Large intestine (tissue), 3 donors: Measurements from ENCODE around the gene CHST2. TPM values are rescaled to one million over a fixed set of nuclear protein-coding genes. Genes with fewer than 3 reads are reported as not detected.
A peak's percentile ranks its signal among the peaks of the same experiment; 100 is the strongest.

Experiments used
- DNase-seq, 2 donors: peaks; one replicate each; pipeline versions ENCODE4 v3.0.0 to v3.0.0-alpha.2; 2013
- H3K27ac ChIP-seq: one replicate; pipeline ENCODE4 v1.5.1; 2013; ENCODE audit warnings: low read length
- H3K27me3 ChIP-seq: 2 replicates; pipeline ENCODE4 v1.6.1; 2013; ENCODE audit warnings: low read length; ENCODE audit not compliant: control insufficient read depth, insufficient read depth
- H3K36me3 ChIP-seq: 2 replicates; pipeline ENCODE4 v1.6.1; 2013; ENCODE audit warnings: low read length; ENCODE audit not compliant: control insufficient read depth, insufficient read depth
- H3K4me1 ChIP-seq: one replicate; pipeline ENCODE4 v1.6.1; 2013; ENCODE audit warnings: low read length; ENCODE audit not compliant: control insufficient read depth, insufficient read depth
- H3K4me3 ChIP-seq: one replicate; pipeline ENCODE4 v1.5.1; 2013; ENCODE audit warnings: low read length
- H3K9me3 ChIP-seq: one replicate; pipeline ENCODE4 v1.6.1; 2013; ENCODE audit warnings: mild to moderate bottlenecking, low read depth, low read length, moderate library complexity; ENCODE audit not compliant: control insufficient read depth
- WGBS: methylation state at CpG from one replicate; pipeline ENCODE4 v1.1.5; 2013; ENCODE audit warnings: low lambda C conversion rate; ENCODE audit not compliant: insufficient coverage; 5-methylcytosine and 5-hydroxymethylcytosine counted together
- polyA plus RNA-seq: library from polyadenylated mRNA; unstranded; fragments of 120-200 nt; gene quantifications from one replicate; pipeline ENCODE4 v1.2.1, GENCODE V29; 2013

CHST2 gene
- polyA plus RNA-seq, 1 donor: 5.0 TPM

- no peaks in the 10 kb centered on the region for H3K36me3 ChIP-seq
- WGBS: 92% methylated on average over 5 of the region's 19 CpGs
- no peak overlapping the region for H3K27ac ChIP-seq
- DNase-seq: no peak
- H3K4me1 ChIP-seq: no peaks in the 10 kb centered on the region
- no peak overlapping the region for H3K4me3 ChIP-seq
- H3K9me3 ChIP-seq: no peaks in the 10 kb centered on the region
- H3K27me3 ChIP-seq: peaks cover 1% of the 10 kb centered on the region
Measured at GRCh38 chr3:143081844-143082778, 37.5 kb upstream of the CHST2 start.

GRCh38 chr3:143083781-143084180 lies 35.8 kb upstream of the CHST2 start:
- no peaks in the 10 kb centered on the region for H3K36me3 ChIP-seq
- H3K27me3 ChIP-seq: no peaks in the 10 kb centered on the region
- no CpG with 5 or more reads among the region's 3 CpGs for WGBS
- no peak overlapping the region for H3K4me3 ChIP-seq
- no peaks in the 10 kb centered on the region for H3K9me3 ChIP-seq
- no peaks in the 10 kb centered on the region for H3K4me1 ChIP-seq
- DNase-seq: no peak
- H3K27ac ChIP-seq: no peak overlapping the region

GRCh38 chr3:143084856-143085731 lies 34.5 kb upstream of the CHST2 start:
- H3K27me3 ChIP-seq: no peaks in the 10 kb centered on the region
- WGBS: 80% methylated on average over 1 of the region's 17 CpGs
- H3K4me3 ChIP-seq: no peak overlapping the region
- no peaks in the 10 kb centered on the region for H3K36me3 ChIP-seq
- DNase-seq: peak in 1 of 2 donors; percentile 15
- H3K27ac ChIP-seq: no peak overlapping the region
- no peaks in the 10 kb centered on the region for H3K4me1 ChIP-seq
- H3K9me3 ChIP-seq: no peaks in the 10 kb centered on the region

GRCh38 chr3:143088835-143089234 lies 30.7 kb upstream of the CHST2 start:
- WGBS: 78% methylated on average over 1 of the region's 1 CpG
- DNase-seq: no peak
- H3K27me3 ChIP-seq: peaks cover 5% of the 10 kb centered on the region

GRCh38 chr3:143089965-143090364 lies 29.6 kb upstream of the CHST2 start:
- DNase-seq: no peak
- no peak overlapping the region for H3K27ac ChIP-seq
- 100% methylated on average over 1 of the region's 4 CpGs for WGBS
- no peaks in the 10 kb centered on the region for H3K9me3 ChIP-seq
- no peak overlapping the region for H3K4me3 ChIP-seq
- H3K36me3 ChIP-seq: no peaks in the 10 kb centered on the region
- H3K27me3 ChIP-seq: peaks cover 5% of the 10 kb centered on the region
- H3K4me1 ChIP-seq: no peaks in the 10 kb centered on the region

More at GRCh38 chr3:143088835-143089234, 30.7 kb upstream of the CHST2 start:
- Histone ChIP-seq H3K9me3 (no peaks in the 10 kb centered on the region), H3K4me3 (no peak overlapping the region), H3K4me1 (no peaks in the 10 kb centered on the region), H3K36me3 (no peaks in the 10 kb centered on the region), H3K27ac (no peak overlapping the region)

- Histone ChIP-seq H3K27ac (no peak overlapping the region), H3K4me3 (no peak overlapping the region), H3K9me3 (no peaks in the 10 kb centered on the region), H3K4me1 (no peaks in the 10 kb centered on the region), H3K36me3 (no peaks in the 10 kb centered on the region), H3K27me3 (peaks cover 5% of the 10 kb centered on the region)
- WGBS: 83% methylated on average over 1 of the region's 5 CpGs
- DNase-seq: no peak
Measured at GRCh38 chr3:143090486-143090885, 29.1 kb upstream of the CHST2 start.

GRCh38 chr3:143090976-143091837 lies 28.4 kb upstream of the CHST2 start:
- no peak for DNase-seq
- H3K4me1 ChIP-seq: no peaks in the 10 kb centered on the region
- H3K27me3 ChIP-seq: peaks cover 5% of the 10 kb centered on the region
- no CpG with 5 or more reads among the region's 9 CpGs for WGBS
- H3K9me3 ChIP-seq: no peaks in the 10 kb centered on the region
- H3K4me3 ChIP-seq: no peak overlapping the region
- H3K27ac ChIP-seq: no peak overlapping the region
- no peaks in the 10 kb centered on the region for H3K36me3 ChIP-seq

GRCh38 chr3:143092191-143092590 lies 27.4 kb upstream of the CHST2 start:
- peaks cover 5% of the 10 kb centered on the region for H3K27me3 ChIP-seq
- WGBS: no CpG with 5 or more reads among the region's 1 CpG
- no peak overlapping the region for H3K27ac ChIP-seq
- H3K36me3 ChIP-seq: no peaks in the 10 kb centered on the region
- no peaks in the 10 kb centered on the region for H3K9me3 ChIP-seq
- no peaks in the 10 kb centered on the region for H3K4me1 ChIP-seq
- DNase-seq: no peak
- H3K4me3 ChIP-seq: no peak overlapping the region

GRCh38 chr3:143095813-143096212 lies 23.8 kb upstream of the CHST2 start:
- DNase-seq: no peak
- H3K36me3 ChIP-seq: no peaks in the 10 kb centered on the region
- peaks cover 5% of the 10 kb centered on the region for H3K27me3 ChIP-seq
- H3K4me3 ChIP-seq: no peak overlapping the region
- H3K9me3 ChIP-seq: no peaks in the 10 kb centered on the region
- no peak overlapping the region for H3K27ac ChIP-seq
- WGBS: no CpG with 5 or more reads among the region's 2 CpGs
- no peaks in the 10 kb centered on the region for H3K4me1 ChIP-seq
